Astrocyte of the cerebellum (primary cell): Measurements from ENCODE around the gene PTPRT.

Experiments used
- DNase-seq: peaks from one replicate; pipeline ENCODE4 v3.0.0-alpha.2; 2011; ENCODE audit warnings: low read depth
- H3K4me3 ChIP-seq: 2 replicates; pipeline ENCODE4 v1.5.1; 2011; ENCODE audit warnings: mild to moderate bottlenecking, low read depth, low read length, moderate library complexity
- in situ Hi-C: cut with HindIII; loops from 2 replicates; pipeline ENCODE4 v1.10.0; 2017; ENCODE audit warnings: low sequenced_read_pairs
- TF ChIP-seq, protein P1 (sequence below): IDR thresholded peaks from 2 replicates; pipeline ENCODE4 v1.5.1; 2012; ENCODE audit warnings: low read length, low read depth, moderate library complexity, mild to moderate bottlenecking; ENCODE audit errors: missing control alignments

Gene PTPRT

DNA sequence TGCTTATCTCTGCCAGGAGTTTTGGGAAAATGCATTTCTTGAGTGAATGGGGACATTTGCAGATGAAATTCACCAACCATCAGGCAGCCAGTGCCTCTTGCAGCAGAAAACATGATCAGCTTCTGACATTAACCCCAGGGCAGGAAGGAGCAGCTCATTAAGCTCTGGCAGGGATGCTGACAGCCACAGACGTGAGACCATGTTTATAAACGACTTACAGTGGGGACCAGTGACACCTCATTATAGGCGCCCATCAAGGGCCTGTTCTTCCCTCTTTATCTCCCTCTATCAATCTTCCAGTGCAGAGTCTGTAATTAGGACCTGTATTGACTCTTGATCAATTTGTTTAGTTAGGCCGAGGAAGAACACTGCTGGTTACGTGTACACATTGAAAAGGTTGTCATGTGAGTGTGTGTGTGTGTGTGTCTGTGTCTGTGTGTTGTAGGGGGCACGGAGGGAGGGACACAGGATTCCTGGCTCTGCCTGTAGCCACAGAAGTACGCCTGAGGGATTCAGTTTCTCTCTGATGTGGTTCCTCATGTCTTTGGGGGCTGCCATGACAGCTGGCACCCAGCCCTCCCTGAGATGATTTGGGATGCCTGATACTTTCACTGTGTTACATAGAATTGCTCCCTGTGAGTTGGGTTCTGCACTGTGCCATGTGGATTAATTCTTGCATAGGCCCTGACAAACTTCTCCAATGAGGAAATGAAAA lies 1143.2 kb downstream of the PTPRT start:
- no peak overlapping the region for H3K4me3 ChIP-seq
- no peak for DNase-seq
- TF ChIP-seq, protein P1, sequence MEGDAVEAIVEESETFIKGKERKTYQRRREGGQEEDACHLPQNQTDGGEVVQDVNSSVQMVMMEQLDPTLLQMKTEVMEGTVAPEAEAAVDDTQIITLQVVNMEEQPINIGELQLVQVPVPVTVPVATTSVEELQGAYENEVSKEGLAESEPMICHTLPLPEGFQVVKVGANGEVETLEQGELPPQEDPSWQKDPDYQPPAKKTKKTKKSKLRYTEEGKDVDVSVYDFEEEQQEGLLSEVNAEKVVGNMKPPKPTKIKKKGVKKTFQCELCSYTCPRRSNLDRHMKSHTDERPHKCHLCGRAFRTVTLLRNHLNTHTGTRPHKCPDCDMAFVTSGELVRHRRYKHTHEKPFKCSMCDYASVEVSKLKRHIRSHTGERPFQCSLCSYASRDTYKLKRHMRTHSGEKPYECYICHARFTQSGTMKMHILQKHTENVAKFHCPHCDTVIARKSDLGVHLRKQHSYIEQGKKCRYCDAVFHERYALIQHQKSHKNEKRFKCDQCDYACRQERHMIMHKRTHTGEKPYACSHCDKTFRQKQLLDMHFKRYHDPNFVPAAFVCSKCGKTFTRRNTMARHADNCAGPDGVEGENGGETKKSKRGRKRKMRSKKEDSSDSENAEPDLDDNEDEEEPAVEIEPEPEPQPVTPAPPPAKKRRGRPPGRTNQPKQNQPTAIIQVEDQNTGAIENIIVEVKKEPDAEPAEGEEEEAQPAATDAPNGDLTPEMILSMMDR = no peak
- in situ Hi-C loops = no loop called here

DNA sequence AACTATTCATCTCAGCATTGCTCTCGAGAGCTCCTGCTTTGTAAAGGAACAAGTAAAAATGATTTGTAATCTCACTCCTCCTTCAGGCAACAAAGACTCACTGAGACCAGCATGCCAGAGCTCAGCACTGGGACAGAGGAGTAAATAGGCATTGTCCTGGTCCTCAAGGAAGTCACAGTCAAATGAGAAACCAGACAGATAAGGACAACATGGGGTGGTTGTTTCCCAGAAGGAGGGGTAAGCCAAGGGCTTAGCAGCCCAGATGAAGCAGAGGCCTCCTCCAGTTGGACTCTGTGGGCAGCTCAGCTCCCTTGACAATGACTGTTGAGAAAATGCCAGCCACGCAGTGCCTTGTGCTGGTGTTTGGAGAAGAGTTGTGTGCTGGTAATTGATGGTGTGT lies 1145.8 kb downstream of the PTPRT start:
- TF ChIP-seq, protein P1 = no peak
- no peak for DNase-seq
- in situ Hi-C loops = no loop called here
- no peak overlapping the region for H3K4me3 ChIP-seq

DNA sequence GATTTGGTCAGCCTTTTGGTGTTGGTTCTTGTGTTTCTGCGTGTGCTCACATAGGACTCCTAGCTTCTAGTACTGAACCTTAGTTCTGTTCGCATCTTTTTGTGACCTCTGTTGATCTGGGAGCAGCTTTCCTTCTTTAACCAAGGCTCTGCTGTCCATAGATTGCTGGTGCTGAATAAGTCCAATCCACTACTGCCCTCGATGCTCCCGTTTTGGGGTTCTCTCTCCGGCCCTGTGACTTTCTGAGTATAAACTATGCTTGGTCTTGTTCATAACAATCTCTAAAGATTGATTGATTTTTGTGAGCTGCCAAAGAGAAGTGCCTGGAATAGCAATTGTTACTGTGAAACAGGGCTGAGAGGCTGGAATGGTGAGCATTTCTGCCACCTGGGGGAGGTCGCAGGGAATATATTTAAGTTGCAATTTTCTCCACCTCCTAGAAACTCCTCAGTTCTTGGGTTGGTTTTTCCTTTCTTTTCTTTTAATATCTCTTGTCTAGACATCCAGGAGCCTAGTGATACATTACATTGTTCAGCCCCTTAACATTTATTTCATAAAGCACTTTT lies 1148.6 kb downstream of the PTPRT start:
- in situ Hi-C loops = no loop called here
- no peak overlapping the region for H3K4me3 ChIP-seq
- TF ChIP-seq, protein P1 = no peak
- DNase-seq = no peak

DNA sequence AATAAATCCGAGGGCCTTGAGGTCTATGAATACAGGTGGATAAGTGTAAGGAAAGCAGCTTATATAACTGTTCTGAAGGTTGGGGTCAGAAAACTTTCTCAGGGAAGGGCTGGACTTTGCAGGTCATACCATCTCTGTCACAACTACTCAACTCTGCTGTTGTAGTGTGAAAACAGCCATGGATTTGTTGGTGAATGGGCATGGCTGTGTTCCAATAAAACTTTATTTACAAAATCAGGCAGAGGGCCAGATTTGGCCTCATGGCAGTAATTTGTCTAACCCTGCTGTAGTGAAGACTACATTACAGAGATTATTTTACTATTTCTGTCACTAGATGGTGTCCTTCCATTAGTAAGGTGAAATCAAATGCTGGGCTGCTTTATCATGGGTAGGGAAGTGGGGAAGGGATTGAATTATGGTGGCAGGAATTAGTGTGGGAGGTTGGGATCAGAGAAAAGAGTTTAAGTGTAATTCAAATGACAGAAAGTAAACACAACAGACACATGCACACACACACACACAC lies 1161.9 kb downstream of the PTPRT start:
- H3K4me3 ChIP-seq = no peak overlapping the region
- DNase-seq = no peak
- in situ Hi-C loops = no loop called here
- TF ChIP-seq, protein P1 = no peak

DNA sequence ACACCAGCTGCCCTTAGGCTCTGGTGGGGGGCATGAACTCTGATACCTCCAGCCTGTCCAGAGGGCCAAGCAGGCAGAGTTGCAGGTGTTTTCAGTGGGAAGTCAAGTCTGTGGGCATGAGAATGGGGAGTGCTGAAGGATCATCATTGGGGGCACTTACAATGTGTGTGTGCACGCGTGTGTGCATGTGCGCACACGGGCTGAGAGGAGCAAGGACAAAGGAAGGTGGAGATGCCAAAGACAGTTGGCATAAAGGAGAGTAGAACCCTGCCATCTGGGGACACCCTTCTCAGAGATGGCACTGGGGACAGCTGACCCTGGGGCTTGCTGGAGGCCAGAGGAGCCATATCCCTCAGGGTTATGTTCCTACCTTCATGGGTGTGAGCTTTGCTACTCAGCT lies 1163.1 kb downstream of the PTPRT start:
- H3K4me3 ChIP-seq = no peak overlapping the region
- no peak for DNase-seq
- in situ Hi-C loops = no loop called here
- TF ChIP-seq, protein P1 = no peak

DNA sequence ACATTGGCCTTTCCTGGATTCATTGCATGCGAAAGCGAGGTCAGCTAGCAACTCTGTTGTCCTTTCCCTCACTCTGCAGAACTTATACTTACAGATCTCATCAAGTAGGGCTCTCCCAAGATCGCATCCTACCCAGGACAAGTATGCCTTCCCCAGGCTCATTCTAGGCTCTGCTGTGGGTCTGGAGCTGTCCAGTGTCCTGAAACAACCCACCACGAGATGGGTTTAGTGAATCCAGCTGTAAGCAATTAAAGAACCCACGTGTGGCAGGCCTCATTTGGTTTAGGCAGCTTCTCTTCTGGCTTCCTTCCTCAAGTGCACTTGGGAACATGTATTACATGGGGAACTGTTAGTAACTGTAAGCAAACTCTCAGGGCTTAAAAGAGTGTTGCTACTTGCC lies 1165.1 kb downstream of the PTPRT start:
- no peak overlapping the region for H3K4me3 ChIP-seq
- no peak for DNase-seq
- in situ Hi-C loops = no loop called here
- TF ChIP-seq, protein P1 = no peak
